Muscle of arm (tissue), 12 donors: ENCODE measurements around the gene OTOA. TPM values are rescaled to one million over a fixed set of nuclear protein-coding genes. Genes with fewer than 3 reads are reported as not detected.
"Not testable (repeated sequence)": the region's sequence is repeated elsewhere in the genome, so short reads cannot be mapped to it uniquely, and the experiment has no call there.

Experiments used
- DNase-seq: peaks from one replicate; pipeline ENCODE4 v3.0.0-alpha.2; 2013
- polyA plus RNA-seq, 12 donors: library from polyadenylated mRNA; unstranded; fragments of 120-200 nt; gene quantifications; one replicate each; pipeline ENCODE4 v1.2.1, GENCODE V29; 2013; ENCODE audit not compliant: insufficient read length in 12 of 12

The OTOA gene
- polyA plus RNA-seq, 12 donors: 0.07 to 0.36 (median 0.16) TPM; not detected in 8

DNA sequence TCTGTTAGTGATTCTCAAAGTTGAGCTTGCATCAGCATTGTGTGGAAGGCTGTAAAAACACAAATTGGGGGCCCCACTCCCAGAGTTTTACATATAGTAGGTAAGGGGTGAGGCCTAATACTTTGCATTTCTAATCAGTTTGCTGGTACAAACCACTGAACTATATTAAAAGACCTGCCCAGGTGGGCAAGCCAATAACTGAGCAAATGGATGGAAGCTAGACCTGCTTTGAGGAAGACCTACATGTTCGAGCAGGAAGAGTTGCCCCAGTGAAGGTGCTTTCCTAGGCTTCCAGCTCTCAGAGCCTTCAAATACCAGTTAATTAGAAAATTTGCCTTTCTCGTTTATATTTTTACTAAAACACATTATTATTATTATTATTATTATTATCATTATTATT lies 56.8 kb downstream of the OTOA start:
- DNase-seq: no peak

- no peak for DNase-seq
Observed at GRCh38 chr16:21722771-21723455, 59.1 kb downstream of the OTOA start.

GRCh38 chr16:21723532-21723931 lies 59.8 kb downstream of the OTOA start:
- no peak for DNase-seq

DNA sequence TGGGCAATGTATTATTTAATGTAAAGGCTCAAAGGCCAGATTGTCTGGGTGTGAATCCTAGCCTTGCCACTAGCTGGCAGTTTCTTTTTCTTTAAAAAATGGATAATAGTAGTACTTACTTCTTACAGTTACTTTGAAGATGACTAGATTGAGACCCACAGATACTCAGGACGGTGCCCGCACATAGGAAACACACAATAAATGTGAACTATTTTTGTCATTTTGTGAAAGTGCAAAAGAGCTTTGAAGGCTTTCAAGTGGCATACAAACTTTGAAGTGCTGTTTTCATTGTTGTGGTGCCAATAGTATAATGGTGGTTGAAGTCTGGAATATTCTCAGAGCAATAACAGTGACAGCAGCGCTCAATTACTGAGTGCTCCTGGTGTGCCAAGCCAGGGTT lies 63.6 kb downstream of the OTOA start:
- DNase-seq: no peak

DNA sequence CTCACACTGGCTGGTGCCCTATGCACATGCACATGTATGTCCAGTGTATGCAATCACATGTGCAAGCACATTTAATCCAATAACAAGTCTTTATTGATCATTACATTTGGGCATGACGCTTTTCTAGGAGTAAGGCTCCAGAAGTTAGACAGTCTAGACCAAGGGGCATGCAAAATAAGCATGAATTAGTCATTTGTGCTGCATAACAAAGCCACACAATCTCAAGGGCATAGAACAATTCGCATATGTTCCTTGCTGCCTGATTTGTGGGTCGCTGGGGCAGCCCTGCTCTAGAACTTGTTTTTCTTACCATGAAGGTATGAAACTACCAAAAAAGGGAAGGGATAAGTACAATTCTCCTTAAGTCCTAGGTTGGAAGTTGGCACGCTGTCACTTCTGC lies 67.5 kb downstream of the OTOA start:
- not testable (repeated sequence) for DNase-seq

DNA sequence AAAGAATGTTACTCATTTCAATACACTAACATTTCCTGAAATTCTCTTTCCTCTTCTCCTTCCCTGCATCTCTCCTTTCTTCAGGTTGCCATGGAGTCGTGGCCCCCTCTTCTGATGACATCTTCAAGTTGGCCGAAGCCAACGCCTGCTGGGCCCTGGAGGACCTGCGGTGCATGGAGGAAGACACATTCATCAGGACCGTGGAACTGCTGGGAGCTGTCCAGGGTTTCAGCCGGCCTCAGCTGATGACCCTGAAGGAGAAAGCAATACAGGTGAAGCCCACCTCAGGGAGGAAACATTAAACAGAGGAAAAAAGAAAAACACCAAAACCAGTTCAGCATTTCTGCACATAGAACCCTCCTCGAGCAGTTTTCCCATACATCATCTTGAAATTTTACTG lies 76.9 kb downstream of the OTOA start:
- DNase-seq: not testable (repeated sequence)

- DNase-seq: not testable (repeated sequence)
Observed at GRCh38 chr16:21756192-21757079, 92.7 kb downstream of the OTOA start.

DNA sequence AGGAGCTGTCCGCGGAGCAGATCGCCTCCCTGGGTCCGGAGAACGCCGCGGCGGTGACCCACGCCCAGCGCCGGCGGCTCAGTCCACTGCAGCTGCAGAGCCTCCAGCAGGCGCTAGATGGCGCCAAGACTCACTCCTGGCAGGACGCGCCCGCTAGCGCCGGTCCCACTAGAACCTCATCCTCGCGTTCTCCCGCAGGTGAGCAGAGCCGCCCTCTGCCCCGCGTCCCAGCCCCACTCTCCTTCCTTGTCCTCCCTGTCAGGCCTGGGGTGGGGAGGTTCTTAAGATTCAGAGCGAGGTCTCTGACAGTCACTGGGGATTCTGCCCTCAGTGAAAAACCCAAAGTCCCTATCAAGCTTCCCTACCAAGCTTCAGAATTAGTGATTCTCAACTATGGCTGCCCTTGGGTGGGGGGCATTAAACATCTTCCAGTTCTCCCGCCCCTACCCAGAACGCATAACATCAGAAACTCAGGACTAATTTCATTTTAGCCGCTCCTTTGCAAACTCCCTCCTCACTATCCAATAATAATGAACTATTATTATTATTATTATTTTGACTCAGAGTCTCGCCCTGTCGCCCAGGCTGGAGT lies 93.4 kb downstream of the OTOA start:
- not testable (repeated sequence) for DNase-seq

GRCh38 chr16:21768280-21768679 lies 104.5 kb downstream of the OTOA start:
- not testable (repeated sequence) for DNase-seq

- not testable (repeated sequence) for DNase-seq
Observed at GRCh38 chr16:21768810-21769209, 105.0 kb downstream of the OTOA start.

DNA sequence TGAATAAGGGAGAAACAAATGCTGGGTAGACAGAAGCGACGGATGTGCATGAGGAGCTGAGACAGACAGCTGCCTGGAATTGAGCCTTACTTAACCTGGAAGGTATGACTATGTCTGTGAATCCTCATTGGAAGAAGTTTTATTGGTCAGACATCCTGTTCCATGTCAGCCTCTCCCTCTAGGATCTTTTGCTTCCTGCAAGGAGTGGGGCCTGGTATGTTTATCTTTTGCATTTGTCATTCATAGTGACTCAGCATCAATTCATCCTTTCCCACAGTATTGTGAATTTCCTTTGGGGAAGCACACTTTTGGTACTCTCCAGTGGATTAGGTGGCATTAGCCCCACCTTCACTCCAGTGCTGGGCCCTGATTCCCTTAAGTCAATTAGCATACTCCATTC lies 105.5 kb downstream of the OTOA start:
- not testable (repeated sequence) for DNase-seq

DNA sequence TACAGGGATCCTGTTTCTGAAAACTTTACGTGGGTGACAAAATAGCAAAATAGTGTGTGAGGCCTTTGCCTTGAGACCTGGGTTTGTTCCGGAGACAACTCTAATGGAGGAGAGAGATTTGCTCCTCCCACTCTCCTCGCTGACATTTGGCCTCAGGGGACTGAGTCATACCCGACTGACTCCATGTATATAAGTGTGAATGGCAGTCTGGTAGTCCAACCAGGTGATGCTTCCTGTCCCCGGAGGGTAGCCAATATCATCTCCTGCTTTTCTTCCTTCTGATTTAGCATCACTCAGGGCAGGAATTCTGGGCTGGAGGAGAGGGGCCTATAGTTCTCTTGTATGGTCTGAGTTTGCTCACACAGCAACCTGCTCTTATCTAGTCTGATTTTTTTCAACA lies 106.8 kb downstream of the OTOA start:
- not testable (repeated sequence) for DNase-seq

DNA sequence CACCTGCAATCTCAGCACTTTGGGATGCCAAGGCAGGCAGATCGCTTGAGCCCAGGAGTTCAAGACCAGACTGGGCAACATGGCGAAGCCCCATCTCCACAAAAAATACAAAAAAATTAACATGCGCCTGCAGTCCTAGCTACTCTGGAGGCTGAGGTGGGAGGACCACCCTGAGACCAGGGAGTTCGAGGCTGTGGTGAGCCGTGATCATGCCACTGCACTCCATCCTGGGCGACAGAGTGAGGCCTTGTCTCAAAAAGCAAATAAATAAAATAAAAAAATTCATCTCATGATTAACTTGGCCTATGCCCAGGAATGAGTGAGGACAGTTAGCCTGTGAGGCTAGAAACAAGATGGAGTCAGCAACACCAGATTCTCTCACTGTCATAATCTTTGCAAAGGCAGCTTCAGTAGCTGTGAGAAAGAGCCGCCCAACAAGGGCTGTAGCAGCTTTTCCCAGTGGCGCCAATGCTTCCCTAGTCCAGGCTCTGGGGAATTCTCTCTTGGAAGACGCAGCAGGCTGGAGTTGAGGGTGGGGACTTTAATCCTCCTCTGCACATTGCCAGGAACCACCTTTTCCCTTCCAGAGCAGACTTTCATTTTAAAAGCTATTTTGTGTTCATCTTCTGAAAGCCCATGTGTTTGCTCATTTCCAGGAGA lies 108.9 kb downstream of the OTOA start:
- DNase-seq: not testable (repeated sequence)

GRCh38 chr16:21773207-21773553 lies 109.4 kb downstream of the OTOA start:
- not testable (repeated sequence) for DNase-seq

DNA sequence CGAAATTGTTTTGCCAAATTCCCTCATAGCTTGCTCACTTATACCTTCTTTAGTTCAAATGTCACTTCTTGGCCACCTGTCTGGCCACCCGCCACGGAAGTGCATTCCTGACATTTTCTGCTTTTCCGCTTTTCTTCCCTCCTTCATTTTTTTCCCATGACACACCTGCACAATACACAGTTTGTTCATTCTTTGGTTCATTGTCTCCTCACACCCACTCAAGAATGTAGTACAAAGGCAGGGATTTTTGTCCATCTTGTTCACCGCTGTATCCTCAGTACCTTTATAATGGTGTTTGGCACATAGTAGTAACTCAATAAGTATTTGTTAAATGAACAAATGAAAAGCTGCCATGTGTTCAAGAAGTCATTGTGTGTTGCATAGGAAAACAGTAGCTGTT lies 116.8 kb downstream of the OTOA start:
- DNase-seq: not testable (repeated sequence)

DNA sequence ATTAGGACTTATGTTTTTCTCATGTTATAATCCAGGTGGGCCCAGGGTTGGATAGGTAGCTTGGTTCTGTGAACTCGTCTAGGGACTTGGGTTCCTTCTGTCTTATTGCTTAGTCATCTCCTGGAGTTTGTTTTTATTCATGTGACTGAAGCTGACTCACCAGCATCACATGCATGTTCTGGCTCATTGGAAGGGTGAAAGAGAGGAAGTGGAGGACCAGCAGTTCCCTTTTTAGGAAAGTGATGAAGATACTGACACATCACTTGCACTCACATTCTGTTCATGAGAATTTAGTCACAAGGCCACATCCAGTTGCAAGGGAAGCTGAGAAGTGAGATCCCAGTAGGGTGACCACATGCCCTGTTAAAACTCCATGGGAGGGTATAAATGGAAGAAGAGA lies 126.7 kb downstream of the OTOA start:
- not testable (repeated sequence) for DNase-seq

DNA sequence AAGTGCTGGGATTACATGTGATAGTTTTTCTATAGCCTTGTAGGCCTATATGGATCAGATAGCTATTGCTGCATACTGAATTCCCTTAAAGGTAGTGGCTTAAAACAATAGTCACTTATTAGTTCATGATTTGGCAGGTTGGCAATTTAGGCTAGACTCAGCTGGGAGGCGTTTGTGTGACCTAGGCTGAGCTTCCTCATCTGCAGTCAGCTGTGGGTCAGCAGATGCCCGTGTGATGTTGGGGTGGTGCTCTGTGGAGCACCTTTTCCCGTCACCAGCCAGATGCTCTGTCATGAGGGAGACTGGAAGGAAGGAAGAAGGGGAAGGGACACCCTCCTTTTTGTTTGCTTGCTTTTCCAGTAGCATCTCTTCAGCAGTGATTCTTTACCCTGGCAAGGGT lies 129.5 kb downstream of the OTOA start:
- not testable (repeated sequence) for DNase-seq

DNA sequence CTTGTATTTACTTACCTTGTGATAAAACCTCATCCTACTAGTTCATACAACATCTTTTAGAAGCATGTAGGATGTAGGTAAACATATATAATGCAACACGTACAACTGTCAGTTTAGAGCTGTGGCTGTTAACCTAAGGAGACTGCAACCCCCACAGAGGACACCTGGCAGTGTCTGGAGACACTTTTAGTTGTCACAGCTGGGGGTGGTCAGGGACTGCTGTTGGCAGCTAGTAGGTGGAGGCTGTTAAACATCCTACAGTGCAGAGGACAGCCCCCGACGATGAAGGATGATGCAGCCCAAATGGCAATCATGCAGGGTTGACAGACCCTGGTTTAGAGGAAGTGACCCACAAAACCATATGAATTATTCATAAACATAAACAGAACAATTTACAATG lies 134.8 kb downstream of the OTOA start:
- DNase-seq: not testable (repeated sequence)

DNA sequence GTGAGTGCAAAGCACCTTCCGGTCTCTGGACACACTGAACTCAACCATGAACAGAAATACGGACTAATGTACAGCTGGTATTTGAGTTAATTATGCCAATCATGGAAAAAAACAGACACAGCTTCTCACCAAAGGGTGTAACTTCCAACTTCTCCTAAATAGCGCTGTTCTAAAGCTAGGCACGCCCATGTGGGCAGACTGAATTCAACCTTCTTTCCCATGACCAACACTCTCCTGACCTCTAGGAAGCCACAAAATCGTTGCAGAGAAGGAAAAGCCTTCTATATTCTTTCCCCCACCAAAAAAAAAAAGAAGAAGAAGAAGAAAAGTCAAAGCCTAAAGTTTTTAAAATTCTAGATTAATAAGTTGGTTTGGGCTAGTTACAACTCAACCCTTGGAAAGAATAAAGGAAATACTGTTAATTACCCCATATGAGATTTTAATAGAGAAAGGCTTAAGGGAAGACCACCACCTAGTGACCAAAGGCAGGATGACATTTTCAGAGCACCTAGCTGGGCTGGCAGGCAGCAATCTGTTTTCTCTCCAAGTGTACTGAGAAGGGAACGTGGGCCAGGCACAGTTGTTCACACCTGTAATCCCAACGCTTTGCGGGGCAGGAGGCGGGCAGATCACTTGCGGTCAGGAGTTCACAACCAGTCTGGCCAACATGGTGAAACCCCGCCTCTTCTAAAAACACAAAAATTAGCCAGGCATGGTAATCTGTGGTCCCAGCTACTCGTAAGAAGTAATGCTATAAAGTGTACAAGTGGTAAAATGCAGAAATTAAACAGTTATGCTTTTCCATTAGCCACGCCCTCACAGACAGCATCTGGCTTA lies 138.0 kb downstream of the OTOA start:
- DNase-seq: not testable (repeated sequence)

GRCh38 chr16:21802375-21802663 lies 138.6 kb downstream of the OTOA start:
- DNase-seq: not testable (repeated sequence)
